ENCODE measurements around the gene ARID3C.
A peak's percentile ranks its signal among the peaks of the same experiment; 100 is the strongest.

Gene ARID3C

DNA sequence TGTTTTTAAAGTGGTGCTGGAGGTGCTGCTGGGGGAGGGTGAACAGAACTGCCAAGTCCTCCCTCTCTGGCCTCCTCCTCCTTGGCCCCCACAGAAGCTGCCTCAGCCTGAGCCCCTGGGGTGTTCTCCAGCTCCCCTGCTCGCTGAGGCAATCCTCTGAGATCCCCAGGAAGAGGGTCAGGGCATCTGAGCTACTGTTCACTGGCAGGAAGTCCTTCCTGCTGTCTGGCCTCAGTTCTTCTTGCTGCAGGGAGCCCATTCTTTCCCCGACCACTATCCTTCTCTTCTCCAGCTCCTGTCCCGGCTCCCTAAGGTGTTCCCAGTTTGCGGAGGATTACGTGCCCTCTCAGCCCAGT lies 49.1 kb downstream of the ARID3C start:
- DNase-seq (ENCODE audit: insufficient read length, low spot score) (no peak), FAIRE-seq (no peak)

GRCh38 chr9:34579104-34579807 lies 49.6 kb downstream of the ARID3C start:
- DNase-seq (ENCODE audit: insufficient read length, low spot score) (no peak), FAIRE-seq (no peak)

- FAIRE-seq: peak; percentile 44
- DNase-seq (ENCODE audit: insufficient read length, low spot score): no peak
Observed at GRCh38 chr9:34578241-34579103, 50.4 kb downstream of the ARID3C start.

GRCh38 chr9:34577400-34578240 lies 51.2 kb downstream of the ARID3C start:
- DNase-seq (ENCODE audit: insufficient read length, low spot score): no peak
- no peak for FAIRE-seq

DNA sequence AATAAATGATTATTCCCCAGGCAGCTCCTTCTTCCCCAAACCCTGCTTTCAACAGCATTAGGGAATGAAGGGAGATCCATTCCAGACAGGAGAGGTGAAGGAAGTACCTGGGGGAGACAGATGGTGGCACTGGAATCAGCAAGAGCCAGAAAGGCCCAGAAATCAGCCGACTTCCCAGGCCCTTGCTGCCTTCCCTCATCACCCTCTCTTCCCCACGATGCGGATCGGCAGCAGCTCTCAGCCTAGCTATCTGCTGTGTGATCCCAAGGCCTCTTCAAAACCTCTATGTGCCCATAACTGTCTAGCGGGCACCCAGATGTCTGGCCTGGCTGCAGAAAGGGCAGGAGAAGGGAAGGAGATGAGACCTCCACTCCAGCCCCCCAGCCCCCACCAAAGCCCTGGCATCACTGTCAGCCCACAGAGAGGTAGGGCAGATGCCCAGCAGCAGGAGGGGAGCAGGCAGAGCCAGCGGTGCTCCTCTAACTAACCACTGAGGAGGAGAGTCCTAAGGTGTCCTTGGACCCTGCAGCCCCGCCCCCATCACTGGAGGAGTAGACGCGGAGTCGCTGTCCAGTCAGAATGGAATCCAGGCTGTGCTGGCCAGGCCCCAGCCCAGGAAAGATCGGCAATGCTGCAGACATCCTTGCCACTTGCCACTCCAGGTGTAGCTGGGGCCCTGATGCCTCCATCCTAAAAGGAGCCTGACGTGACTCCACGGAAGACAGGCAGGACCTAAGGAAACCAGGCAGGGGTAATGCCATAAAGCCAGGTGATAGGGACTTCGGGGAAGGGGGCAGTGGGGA lies 52.1 kb downstream of the ARID3C start:
- no peak for FAIRE-seq
- DNase-seq (ENCODE audit: insufficient read length, low spot score): no peak

GRCh38 chr9:34575862-34576596 lies 52.8 kb downstream of the ARID3C start:
- DNase-seq (ENCODE audit: insufficient read length, low spot score) (no peak), FAIRE-seq (no peak)

DNA sequence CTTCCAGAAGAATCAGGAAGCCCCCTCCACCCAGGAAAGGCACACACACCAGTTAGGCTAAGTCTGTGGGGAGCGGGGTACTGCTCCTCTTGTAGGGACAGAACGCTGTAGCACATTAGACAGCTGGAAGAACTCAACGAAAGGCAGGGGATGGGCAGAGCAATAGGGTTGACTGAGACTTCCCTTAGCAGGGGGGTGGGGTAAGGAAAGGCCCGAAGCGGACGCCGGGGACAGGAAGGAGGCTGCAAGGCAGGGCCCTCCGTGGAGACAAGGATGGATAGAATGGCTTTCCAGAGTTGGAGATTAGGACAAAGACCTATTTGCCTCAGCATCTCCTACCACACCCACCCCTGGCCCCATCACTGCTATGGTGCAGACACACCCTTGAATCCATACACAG lies 53.6 kb downstream of the ARID3C start:
- no peak for FAIRE-seq
- no peak for DNase-seq (ENCODE audit: insufficient read length, low spot score)

DNA sequence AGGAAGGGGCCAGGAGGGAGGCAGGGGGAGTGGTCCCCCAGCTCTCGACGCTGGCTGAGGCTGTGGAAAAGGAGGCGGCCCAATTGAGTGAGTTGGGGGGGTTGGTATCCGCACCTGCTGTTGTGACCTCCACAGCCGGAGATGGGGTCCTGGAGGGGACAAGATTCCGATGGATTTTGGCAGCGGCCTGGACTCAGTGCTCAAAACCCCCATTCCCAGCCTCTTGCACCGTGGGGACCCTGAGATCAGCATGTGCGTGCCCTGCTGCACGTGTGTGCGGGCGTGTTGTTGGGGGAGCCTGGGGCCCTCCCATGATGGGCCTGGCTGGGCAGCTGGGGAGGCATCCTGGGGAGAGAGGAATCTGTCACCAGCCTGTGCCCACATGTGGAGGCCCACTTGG lies 54.3 kb downstream of the ARID3C start:
- DNase-seq (ENCODE audit: insufficient read length, low spot score) (no peak), FAIRE-seq (no peak)

DNA sequence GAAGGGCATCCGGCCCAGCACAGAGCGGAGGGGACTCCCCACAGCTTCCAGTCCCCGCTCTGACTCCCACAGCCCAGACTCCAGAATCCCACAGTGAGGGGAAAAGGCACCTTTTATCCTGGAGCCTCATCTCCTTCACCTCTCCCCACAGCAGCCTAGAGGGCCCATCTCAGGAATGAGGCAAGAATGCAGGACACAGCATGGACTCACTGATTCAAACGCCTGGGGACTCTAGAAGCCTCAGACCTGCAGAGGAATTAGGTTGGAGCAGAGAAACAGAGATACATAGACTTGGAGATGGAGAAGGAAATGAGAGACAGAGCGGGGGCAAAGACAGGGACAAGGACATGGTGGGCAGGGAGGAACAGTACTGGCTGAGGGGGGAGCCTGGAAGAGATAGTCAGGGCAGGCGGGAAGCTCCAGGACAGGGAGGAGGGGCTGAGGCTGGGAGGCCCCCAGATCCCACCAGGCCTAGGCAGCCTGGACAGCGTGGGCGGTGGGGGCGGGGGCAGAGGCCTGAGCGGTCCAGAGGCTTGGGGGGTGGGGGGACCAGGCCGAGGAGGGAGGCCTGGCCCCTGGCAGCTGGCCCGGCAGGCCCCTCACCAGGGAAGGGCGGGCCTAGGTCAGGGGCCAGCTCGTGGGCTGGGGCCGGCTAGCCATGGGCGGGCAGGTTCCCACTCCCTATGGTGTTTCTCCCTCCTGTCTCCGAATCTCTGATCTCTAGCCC lies 55.1 kb downstream of the ARID3C start:
- DNase-seq (ENCODE audit: insufficient read length, low spot score) (no peak), FAIRE-seq (no peak)

DNA sequence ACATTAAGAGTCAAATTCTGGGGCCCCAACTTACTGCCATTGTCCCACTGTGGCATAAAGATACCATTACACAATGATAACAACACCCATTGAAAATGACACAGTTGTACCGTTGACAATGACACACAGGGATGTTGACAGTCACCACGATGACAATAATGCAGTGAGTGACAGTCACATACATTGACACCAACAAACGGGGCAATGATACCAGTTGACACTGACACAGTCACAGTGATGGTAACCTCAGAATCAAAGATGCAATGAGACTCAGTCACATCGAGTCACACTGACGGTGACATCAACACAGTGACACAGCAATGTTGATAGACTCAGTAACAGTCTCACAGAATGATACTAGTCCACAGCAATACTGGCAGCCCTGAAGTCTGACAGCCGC lies 56.2 kb downstream of the ARID3C start:
- no peak for FAIRE-seq

DNA sequence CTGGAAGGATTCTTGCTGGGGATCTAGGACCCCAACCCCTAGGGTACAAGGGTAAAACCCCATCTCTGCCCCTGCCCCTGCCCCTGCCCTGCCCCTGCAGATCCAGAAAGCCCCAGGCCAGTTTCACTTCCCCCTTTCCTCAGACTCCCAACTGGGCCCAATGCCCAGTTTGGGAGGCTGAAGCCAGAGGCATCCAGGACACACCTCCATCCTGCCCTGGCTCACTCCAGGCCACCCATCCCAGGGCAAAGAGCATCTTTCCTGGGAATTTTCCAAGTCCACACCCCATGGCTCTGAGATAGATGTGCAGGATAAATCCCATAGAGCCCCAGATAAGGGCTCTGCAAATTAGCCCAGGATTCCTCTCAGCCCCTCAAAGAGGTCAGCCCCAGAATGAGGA lies 56.8 kb downstream of the ARID3C start:
- DNase-seq (ENCODE audit: insufficient read length, low spot score): no peak
- FAIRE-seq: no peak

More for the DNA sequence above, 56.2 kb downstream of the ARID3C start:
- DNase-seq (ENCODE audit: insufficient read length, low spot score): no peak

GRCh38 chr9:34571481-34571810 lies 57.4 kb downstream of the ARID3C start:
- no peak for DNase-seq (ENCODE audit: insufficient read length, low spot score)
- no peak for FAIRE-seq

Data from HTR-8/SVneo (cell line).